Skeletal muscle satellite cell (primary cell): ENCODE data around the gene SLC25A26.
"Not testable (repeated sequence)": the region's sequence is repeated elsewhere in the genome, so short reads cannot be mapped to it uniquely, and the experiment has no call there.

Source experiments
- H3K27me3 ChIP-seq: 2 replicates; pipeline ENCODE4 v1.7.0; 2013; ENCODE audit warnings: low read length; ENCODE audit not compliant: control insufficient read depth, insufficient read depth
- H3K36me3 ChIP-seq: 2 replicates; pipeline ENCODE4 v1.7.0; 2013; ENCODE audit warnings: mild to moderate bottlenecking, control low read depth, low read length; ENCODE audit not compliant: insufficient read depth
- H3K4me1 ChIP-seq: 2 replicates; pipeline ENCODE4 v1.7.0; 2013; ENCODE audit warnings: low read length; ENCODE audit not compliant: control insufficient read depth, insufficient read depth
- H3K4me2 ChIP-seq: 2 replicates; pipeline ENCODE4 v1.7.0; 2013; ENCODE audit warnings: mild to moderate bottlenecking, low read length
- H3K4me3 ChIP-seq: 2 replicates; pipeline ENCODE4 v1.7.0; 2013; ENCODE audit warnings: low read length
- H3K9ac ChIP-seq: 2 replicates; pipeline ENCODE4 v1.7.0; 2013; ENCODE audit warnings: mild to moderate bottlenecking, low read depth, low read length, moderate library complexity
- H3K9me3 ChIP-seq: replicated peaks from 2 replicates; pipeline ENCODE4 v1.7.0; 2013; ENCODE audit warnings: mild to moderate bottlenecking, control low read depth, low read length

The SLC25A26 gene

DNA sequence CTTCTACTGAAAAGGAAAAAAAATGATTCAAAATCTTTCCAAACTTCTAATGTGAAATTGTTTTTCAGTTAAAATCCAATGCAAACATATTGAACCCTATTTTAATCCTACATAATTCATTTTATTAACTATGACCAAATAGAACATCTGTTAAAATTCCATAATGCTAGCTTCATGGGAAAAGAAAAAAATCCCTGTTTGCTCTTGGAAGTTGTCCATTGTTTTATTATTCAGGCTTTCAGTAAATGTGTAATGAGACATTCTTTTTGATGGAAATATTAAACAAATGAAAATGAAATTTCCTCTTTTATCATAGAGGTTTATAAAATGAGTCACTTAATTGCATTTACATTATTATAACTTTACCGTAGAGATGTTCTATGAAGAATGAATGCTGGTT is 49.5 kb downstream of the SLC25A26 start:
- no peak overlapping the region for H3K4me3 ChIP-seq
- no peaks in the 10 kb centered on the region for H3K9me3 ChIP-seq
- no peaks in the 10 kb centered on the region for H3K36me3 ChIP-seq
- H3K9ac ChIP-seq, result no peak overlapping the region
- H3K27me3 ChIP-seq, result no peaks in the 10 kb centered on the region
- peaks cover 3% of the 10 kb centered on the region for H3K4me1 ChIP-seq
- no peak overlapping the region for H3K4me2 ChIP-seq

DNA sequence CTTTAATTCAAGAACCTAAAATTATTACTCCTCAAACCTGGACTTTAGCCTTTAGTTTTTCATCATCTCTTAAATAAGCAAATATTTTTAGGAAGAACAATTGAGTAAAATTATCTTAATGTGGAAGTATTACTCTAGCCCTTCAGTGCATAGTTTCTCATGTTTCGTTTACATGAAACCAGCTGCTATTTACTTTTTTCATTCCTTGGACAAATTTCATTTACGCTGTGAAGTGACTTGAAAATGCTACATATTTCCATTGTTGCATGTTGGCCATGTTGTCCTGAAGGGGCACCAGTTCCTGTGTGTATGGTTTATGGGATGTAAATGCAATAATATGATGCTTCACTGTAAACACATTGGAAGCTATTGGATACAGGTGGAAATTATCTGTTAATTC is 49.9 kb downstream of the SLC25A26 start:
- Histone ChIP-seq H3K9me3 (no peaks in the 10 kb centered on the region), H3K9ac (no peak overlapping the region), H3K4me3 (no peak overlapping the region), H3K4me2 (no peak overlapping the region), H3K36me3 (no peaks in the 10 kb centered on the region), H3K4me1 (peaks cover 3% of the 10 kb centered on the region), H3K27me3 (no peaks in the 10 kb centered on the region)

GRCh38 chr3:66271231-66271630 is 50.4 kb downstream of the SLC25A26 start:
- Histone ChIP-seq H3K9me3 (no peaks in the 10 kb centered on the region), H3K4me3 (no peak overlapping the region), H3K4me1 (peaks cover 3% of the 10 kb centered on the region), H3K9ac (no peak overlapping the region), H3K27me3 (no peaks in the 10 kb centered on the region), H3K36me3 (no peaks in the 10 kb centered on the region), H3K4me2 (no peak overlapping the region)

- Histone ChIP-seq H3K4me3 (no peak overlapping the region), H3K36me3 (no peaks in the 10 kb centered on the region), H3K4me1 (peaks cover 3% of the 10 kb centered on the region), H3K27me3 (no peaks in the 10 kb centered on the region), H3K9ac (no peak overlapping the region), H3K9me3 (no peaks in the 10 kb centered on the region), H3K4me2 (no peak overlapping the region)
These were observed 51.2 kb downstream of the SLC25A26 start for GRCh38 chr3:66272016-66272415.

GRCh38 chr3:66274837-66275236 is 54.0 kb downstream of the SLC25A26 start:
- not testable (repeated sequence) for H3K9me3 ChIP-seq, H3K36me3 ChIP-seq, H3K4me1 ChIP-seq, H3K4me2 ChIP-seq, H3K9ac ChIP-seq, H3K27me3 ChIP-seq, H3K4me3 ChIP-seq

DNA sequence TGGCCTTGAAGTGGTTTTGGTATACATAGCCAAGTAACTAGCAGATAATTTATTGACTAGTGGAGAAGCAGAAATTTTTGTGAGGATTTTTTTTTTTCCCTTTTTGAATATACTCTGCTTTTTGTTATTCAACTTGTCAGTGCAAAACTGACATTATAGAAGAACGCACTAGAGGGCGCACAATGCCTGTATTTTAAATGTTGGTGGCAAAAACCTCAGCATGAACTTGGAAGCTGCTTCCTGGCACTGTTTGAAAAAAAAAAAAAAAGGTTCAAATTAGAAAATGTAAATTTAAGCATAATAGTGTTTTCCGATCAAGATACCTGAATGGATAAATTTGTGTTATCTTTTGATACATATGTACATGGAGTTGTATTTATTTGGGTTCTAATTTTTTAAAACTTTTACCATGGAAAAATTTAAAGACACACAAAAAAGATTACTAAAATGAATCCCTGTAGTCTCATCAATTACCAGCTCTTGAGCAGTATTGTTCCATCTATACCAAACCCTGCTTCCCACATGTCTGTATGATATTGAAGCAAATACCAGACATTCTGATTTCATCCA is 56.0 kb downstream of the SLC25A26 start:
- Histone ChIP-seq H3K4me3 (no peak overlapping the region), H3K27me3 (no peaks in the 10 kb centered on the region), H3K4me1 (no peaks in the 10 kb centered on the region), H3K9ac (no peak overlapping the region), H3K36me3 (no peaks in the 10 kb centered on the region), H3K9me3 (no peaks in the 10 kb centered on the region), H3K4me2 (no peak overlapping the region)

- H3K9ac ChIP-seq, result no peak overlapping the region
- no peaks in the 10 kb centered on the region for H3K4me1 ChIP-seq
- H3K4me3 ChIP-seq, result no peak overlapping the region
- H3K4me2 ChIP-seq, result no peak overlapping the region
- no peaks in the 10 kb centered on the region for H3K27me3 ChIP-seq
- H3K36me3 ChIP-seq, result no peaks in the 10 kb centered on the region
- no peaks in the 10 kb centered on the region for H3K9me3 ChIP-seq
These were observed 58.4 kb downstream of the SLC25A26 start for GRCh38 chr3:66279168-66279567.

- H3K4me3 ChIP-seq, result no peak overlapping the region
- no peak overlapping the region for H3K9ac ChIP-seq
These were observed 59.5 kb downstream of the SLC25A26 start for GRCh38 chr3:66280304-66280703.

GRCh38 chr3:66291922-66292321 is 71.1 kb downstream of the SLC25A26 start:
- not testable (repeated sequence) for H3K27me3 ChIP-seq, H3K4me3 ChIP-seq, H3K4me2 ChIP-seq, H3K36me3 ChIP-seq, H3K4me1 ChIP-seq, H3K9me3 ChIP-seq, H3K9ac ChIP-seq

More at GRCh38 chr3:66280304-66280703, 59.5 kb downstream of the SLC25A26 start:
- no peaks in the 10 kb centered on the region for H3K4me1 ChIP-seq
- no peak overlapping the region for H3K4me2 ChIP-seq
- no peaks in the 10 kb centered on the region for H3K36me3 ChIP-seq
- H3K9me3 ChIP-seq, result no peaks in the 10 kb centered on the region
- no peaks in the 10 kb centered on the region for H3K27me3 ChIP-seq

GRCh38 chr3:66297260-66297873 is 76.6 kb downstream of the SLC25A26 start:
- H3K4me3 ChIP-seq, result no peak overlapping the region
- no peaks in the 10 kb centered on the region for H3K36me3 ChIP-seq
- H3K4me2 ChIP-seq, result no peak overlapping the region
- no peaks in the 10 kb centered on the region for H3K27me3 ChIP-seq
- no peaks in the 10 kb centered on the region for H3K9me3 ChIP-seq
- peaks cover 7% of the 10 kb centered on the region for H3K4me1 ChIP-seq
- H3K9ac ChIP-seq, result no peak overlapping the region

- no peak overlapping the region for H3K9ac ChIP-seq
- H3K27me3 ChIP-seq, result no peaks in the 10 kb centered on the region
- peaks cover 7% of the 10 kb centered on the region for H3K4me1 ChIP-seq
- no peak overlapping the region for H3K4me2 ChIP-seq
- H3K36me3 ChIP-seq, result no peaks in the 10 kb centered on the region
- no peaks in the 10 kb centered on the region for H3K9me3 ChIP-seq
- H3K4me3 ChIP-seq, result no peak overlapping the region
These were observed 77.1 kb downstream of the SLC25A26 start for GRCh38 chr3:66297900-66298299.

DNA sequence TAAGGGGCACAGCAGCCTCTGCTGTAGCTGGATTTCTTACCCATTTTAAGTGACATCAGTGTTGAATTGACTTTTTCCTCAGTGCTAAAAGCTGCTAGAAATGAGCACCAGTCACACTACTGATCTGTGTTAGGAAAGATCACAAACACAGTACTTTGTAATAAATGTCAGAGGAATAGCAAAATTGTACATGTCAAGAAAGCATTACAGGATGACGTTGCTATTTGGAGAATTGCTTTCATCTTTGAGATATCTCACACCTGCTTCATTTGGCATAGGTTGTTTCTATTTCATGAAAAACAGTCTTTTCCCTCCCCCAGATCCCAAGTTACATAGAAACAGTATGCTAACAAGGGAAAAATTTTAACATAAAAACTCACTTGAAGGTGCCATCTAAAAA is 77.8 kb downstream of the SLC25A26 start:
- H3K9me3 ChIP-seq, result no peaks in the 10 kb centered on the region
- no peak overlapping the region for H3K4me2 ChIP-seq
- H3K9ac ChIP-seq, result no peak overlapping the region
- no peak overlapping the region for H3K4me3 ChIP-seq
- no peaks in the 10 kb centered on the region for H3K27me3 ChIP-seq
- H3K36me3 ChIP-seq, result no peaks in the 10 kb centered on the region
- H3K4me1 ChIP-seq, result peaks cover 7% of the 10 kb centered on the region
